ENCODE results near the gene NCMAP.

GRCh38 chr1:24656046-24656445 lies 100.2 kb downstream of the NCMAP start:
- TF ChIP-seq POLR2A (IDR thresholded peaks at IDR 0.05; ENCODE audit: low read depth, low read length) = no peak
- TF ChIP-seq TAF1 (IDR thresholded peaks at IDR 0.05; ENCODE audit: borderline replicate concordance, low read depth, low read length) = no peak
- TF ChIP-seq POLR2AphosphoS5 (IDR thresholded peaks at IDR 0.05; ENCODE audit: low read depth, low read length) = no peak
